ENCODE data around the gene POPDC2.
"Not testable (repeated sequence)": the region's sequence is repeated elsewhere in the genome, so short reads cannot be mapped to it uniquely, and the experiment has no call there.

The POPDC2 gene

GRCh38 chr3:119681279-119681678, 20.9 kb upstream of the POPDC2 start:
- no peak overlapping the region for H3K9ac ChIP-seq (ENCODE audit: low read length)
- H3K27me3 ChIP-seq (ENCODE audit: insufficient read depth, low read length) = no peaks in the 10 kb centered on the region
- no peak overlapping the region for H2AFZ ChIP-seq (ENCODE audit: low read length)
- no peak overlapping the region for H3K27ac ChIP-seq (ENCODE audit: low read depth, low read length, poor library complexity, severe bottlenecking)
- no peaks in the 10 kb centered on the region for H3F3A ChIP-seq (ENCODE audit: insufficient read depth, low read length)
- no peaks in the 10 kb centered on the region for H3K9me2 ChIP-seq (ENCODE audit: low read depth, low read length)
- no peaks in the 10 kb centered on the region for H4K20me1 ChIP-seq (ENCODE audit: insufficient read depth, low read length)
- H3K36me3 ChIP-seq (ENCODE audit: insufficient read depth, low read length) = no peaks in the 10 kb centered on the region
- no peak overlapping the region for H3K4me2 ChIP-seq (ENCODE audit: low read length)
- H3K4me1 ChIP-seq (ENCODE audit: insufficient read depth, low read length, severe bottlenecking) = peaks cover 8% of the 10 kb centered on the region
- no peaks in the 10 kb centered on the region for H3K9me3 ChIP-seq (ENCODE audit: low read length)
- no peak overlapping the region for H3K4me3 ChIP-seq (ENCODE audit: low read depth, low read length, poor library complexity, severe bottlenecking)
- H3K79me2 ChIP-seq (ENCODE audit: insufficient read depth, low read length) = peaks cover 4% of the 10 kb centered on the region; the same call in 1 of the 2 replicates
- TF ChIP-seq EZH2 (IDR thresholded peaks at IDR 0.05; ENCODE audit: borderline replicate concordance, low read length) (no peak), CTCF (IDR thresholded peaks at IDR 0.05; ENCODE audit: low read length) (peak; percentile 64)

GRCh38 chr3:119679874-119680273, 19.5 kb upstream of the POPDC2 start:
- H3K27me3 ChIP-seq (ENCODE audit: insufficient read depth, low read length) = no peaks in the 10 kb centered on the region
- no peaks in the 10 kb centered on the region for H3K9me2 ChIP-seq (ENCODE audit: low read depth, low read length)
- H3K4me2 ChIP-seq (ENCODE audit: low read length) = no peak overlapping the region
- H3F3A ChIP-seq (ENCODE audit: insufficient read depth, low read length) = no peaks in the 10 kb centered on the region
- H3K36me3 ChIP-seq (ENCODE audit: insufficient read depth, low read length) = peaks cover 4% of the 10 kb centered on the region; the same call in 1 of the 2 replicates
- no peak overlapping the region for H3K4me3 ChIP-seq (ENCODE audit: low read depth, low read length, poor library complexity, severe bottlenecking)
- no peak overlapping the region; the same call in 1 of the 2 replicates for H2AFZ ChIP-seq (ENCODE audit: low read length)
- no peak overlapping the region for H3K27ac ChIP-seq (ENCODE audit: low read depth, low read length, poor library complexity, severe bottlenecking)
- H3K79me2 ChIP-seq (ENCODE audit: insufficient read depth, low read length) = peaks cover 14% of the 10 kb centered on the region; the same call in 1 of the 2 replicates
- H3K9me3 ChIP-seq (ENCODE audit: low read length) = no peaks in the 10 kb centered on the region
- TF ChIP-seq EZH2 (IDR thresholded peaks at IDR 0.05; ENCODE audit: borderline replicate concordance, low read length) = no peak
- TF ChIP-seq CTCF (IDR thresholded peaks at IDR 0.05; ENCODE audit: low read length) = no peak
- H4K20me1 ChIP-seq (ENCODE audit: insufficient read depth, low read length) = no peaks in the 10 kb centered on the region
- no peak overlapping the region for H3K9ac ChIP-seq (ENCODE audit: low read length)
- peaks cover 18% of the 10 kb centered on the region for H3K4me1 ChIP-seq (ENCODE audit: insufficient read depth, low read length, severe bottlenecking)

- not testable (repeated sequence) for H3F3A ChIP-seq (ENCODE audit: insufficient read depth, low read length); H3K9me2 ChIP-seq (ENCODE audit: low read depth, low read length); H3K4me2 ChIP-seq (ENCODE audit: low read length); H3K9ac ChIP-seq (ENCODE audit: low read length); H2AFZ ChIP-seq (ENCODE audit: low read length); H4K20me1 ChIP-seq (ENCODE audit: insufficient read depth, low read length); H3K9me3 ChIP-seq (ENCODE audit: low read length); H3K4me3 ChIP-seq (ENCODE audit: low read depth, low read length, poor library complexity, severe bottlenecking); H3K27me3 ChIP-seq (ENCODE audit: insufficient read depth, low read length); H3K27ac ChIP-seq (ENCODE audit: low read depth, low read length, poor library complexity, severe bottlenecking)
- Histone ChIP-seq H3K4me1 (ENCODE audit: insufficient read depth, low read length, severe bottlenecking) (peaks cover 18% of the 10 kb centered on the region), H3K36me3 (ENCODE audit: insufficient read depth, low read length) (peaks cover 21% of the 10 kb centered on the region), H3K79me2 (ENCODE audit: insufficient read depth, low read length) (peaks cover 14% of the 10 kb centered on the region; the same call in 1 of the 2 replicates)
These were observed 17.8 kb upstream of the POPDC2 start for GRCh38 chr3:119678209-119678608.

GRCh38 chr3:119677641-119677934, 17.2 kb upstream of the POPDC2 start:
- H3K36me3 ChIP-seq (ENCODE audit: insufficient read depth, low read length) = peaks cover 27% of the 10 kb centered on the region
- H3K27ac ChIP-seq (ENCODE audit: low read depth, low read length, poor library complexity, severe bottlenecking) = peak overlapping the region; percentile 76
- H3K9ac ChIP-seq (ENCODE audit: low read length) = peak overlapping the region; percentile 93
- H3K4me2 ChIP-seq (ENCODE audit: low read length) = peak overlapping the region; percentile 91
- H3K9me2 ChIP-seq (ENCODE audit: low read depth, low read length) = no peaks in the 10 kb centered on the region
- H3K4me3 ChIP-seq (ENCODE audit: low read depth, low read length, poor library complexity, severe bottlenecking) = peak overlapping the region; percentile 84
- no peaks in the 10 kb centered on the region for H4K20me1 ChIP-seq (ENCODE audit: insufficient read depth, low read length)
- TF ChIP-seq CTCF (IDR thresholded peaks at IDR 0.05; ENCODE audit: low read length) (no peak), EZH2 (IDR thresholded peaks at IDR 0.05; ENCODE audit: borderline replicate concordance, low read length) (no peak)
- no peaks in the 10 kb centered on the region for H3K9me3 ChIP-seq (ENCODE audit: low read length)
- H3K79me2 ChIP-seq (ENCODE audit: insufficient read depth, low read length) = peaks cover 14% of the 10 kb centered on the region; the same call in 1 of the 2 replicates
- peaks cover 18% of the 10 kb centered on the region for H3K4me1 ChIP-seq (ENCODE audit: insufficient read depth, low read length, severe bottlenecking)
- no peaks in the 10 kb centered on the region for H3F3A ChIP-seq (ENCODE audit: insufficient read depth, low read length)
- no peaks in the 10 kb centered on the region for H3K27me3 ChIP-seq (ENCODE audit: insufficient read depth, low read length)
- peak overlapping the region; percentile 95 for H2AFZ ChIP-seq (ENCODE audit: low read length)

All from OCI-LY1 (cell line).